PFSK-1 (cell line): ENCODE measurements around the gene TMLHE.

Experiments
- POLR2AphosphoS5 ChIP-seq: IDR thresholded peaks from 2 replicates; pipeline ENCODE4 v1.6.1; 2012; ENCODE audit warnings: low read depth, mild to moderate bottlenecking, control low read depth, low read length, moderate library complexity
- TAF1 ChIP-seq: IDR thresholded peaks from 2 replicates; pipeline ENCODE4 v1.6.1; 2012; ENCODE audit warnings: low read length, control low read depth, borderline replicate concordance; ENCODE audit not compliant: insufficient read depth
- TF ChIP-seq, protein P1 (sequence below), 2 experiments: IDR thresholded peaks; 2 replicates each; pipeline versions ENCODE4 v1.6.1 to v1.8.0; 2011 to 2012; ENCODE audit warnings: low read depth in 2 of 2, low read length in 2 of 2, control low read depth in 1 of 2, inconsistent platforms in 1 of 2, mild to moderate bottlenecking in 1 of 2, moderate library complexity in 1 of 2; ENCODE audit not compliant: insufficient read depth in 1 of 2

GRCh38 chrX:155643240-155643639 is 30.5 kb upstream of the TMLHE start:
- no peak for TF ChIP-seq POLR2AphosphoS5
- no peak for TF ChIP-seq TAF1
- TF ChIP-seq, protein P1, sequence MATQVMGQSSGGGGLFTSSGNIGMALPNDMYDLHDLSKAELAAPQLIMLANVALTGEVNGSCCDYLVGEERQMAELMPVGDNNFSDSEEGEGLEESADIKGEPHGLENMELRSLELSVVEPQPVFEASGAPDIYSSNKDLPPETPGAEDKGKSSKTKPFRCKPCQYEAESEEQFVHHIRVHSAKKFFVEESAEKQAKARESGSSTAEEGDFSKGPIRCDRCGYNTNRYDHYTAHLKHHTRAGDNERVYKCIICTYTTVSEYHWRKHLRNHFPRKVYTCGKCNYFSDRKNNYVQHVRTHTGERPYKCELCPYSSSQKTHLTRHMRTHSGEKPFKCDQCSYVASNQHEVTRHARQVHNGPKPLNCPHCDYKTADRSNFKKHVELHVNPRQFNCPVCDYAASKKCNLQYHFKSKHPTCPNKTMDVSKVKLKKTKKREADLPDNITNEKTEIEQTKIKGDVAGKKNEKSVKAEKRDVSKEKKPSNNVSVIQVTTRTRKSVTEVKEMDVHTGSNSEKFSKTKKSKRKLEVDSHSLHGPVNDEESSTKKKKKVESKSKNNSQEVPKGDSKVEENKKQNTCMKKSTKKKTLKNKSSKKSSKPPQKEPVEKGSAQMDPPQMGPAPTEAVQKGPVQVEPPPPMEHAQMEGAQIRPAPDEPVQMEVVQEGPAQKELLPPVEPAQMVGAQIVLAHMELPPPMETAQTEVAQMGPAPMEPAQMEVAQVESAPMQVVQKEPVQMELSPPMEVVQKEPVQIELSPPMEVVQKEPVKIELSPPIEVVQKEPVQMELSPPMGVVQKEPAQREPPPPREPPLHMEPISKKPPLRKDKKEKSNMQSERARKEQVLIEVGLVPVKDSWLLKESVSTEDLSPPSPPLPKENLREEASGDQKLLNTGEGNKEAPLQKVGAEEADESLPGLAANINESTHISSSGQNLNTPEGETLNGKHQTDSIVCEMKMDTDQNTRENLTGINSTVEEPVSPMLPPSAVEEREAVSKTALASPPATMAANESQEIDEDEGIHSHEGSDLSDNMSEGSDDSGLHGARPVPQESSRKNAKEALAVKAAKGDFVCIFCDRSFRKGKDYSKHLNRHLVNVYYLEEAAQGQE (IDR thresholded peaks at IDR 0.05; ENCODE audit: insufficient read depth in 1 of 2, low read depth in 2 of 2, low read length in 2 of 2), result no peak
